Measurements from ENCODE around the gene PRKAG2. TPM values are rescaled to one million over a fixed set of nuclear protein-coding genes. Genes with fewer than 3 reads are reported as not detected.

PRKAG2 gene
- total RNA-seq, 4 donors from 2014 or later, result 7.5 to 14.3 (median 12.2) TPM

- no peak overlapping the region for H3K4me3 ChIP-seq (ENCODE audit: low read depth, poor library complexity, severe bottlenecking)
- no peak for DNase-seq (ENCODE audit: low spot score in 2 of 2)
- intact Hi-C loops (cut with DNase I; ENCODE audit: low total_unique reads), result no loop called here
- 94 to 95% methylated on average over 9 of the region's 9 CpGs for WGBS, 2 donors
- TF ChIP-seq POLR2A (IDR thresholded peaks at IDR 0.05), result no peak
- TF ChIP-seq, protein P1, sequence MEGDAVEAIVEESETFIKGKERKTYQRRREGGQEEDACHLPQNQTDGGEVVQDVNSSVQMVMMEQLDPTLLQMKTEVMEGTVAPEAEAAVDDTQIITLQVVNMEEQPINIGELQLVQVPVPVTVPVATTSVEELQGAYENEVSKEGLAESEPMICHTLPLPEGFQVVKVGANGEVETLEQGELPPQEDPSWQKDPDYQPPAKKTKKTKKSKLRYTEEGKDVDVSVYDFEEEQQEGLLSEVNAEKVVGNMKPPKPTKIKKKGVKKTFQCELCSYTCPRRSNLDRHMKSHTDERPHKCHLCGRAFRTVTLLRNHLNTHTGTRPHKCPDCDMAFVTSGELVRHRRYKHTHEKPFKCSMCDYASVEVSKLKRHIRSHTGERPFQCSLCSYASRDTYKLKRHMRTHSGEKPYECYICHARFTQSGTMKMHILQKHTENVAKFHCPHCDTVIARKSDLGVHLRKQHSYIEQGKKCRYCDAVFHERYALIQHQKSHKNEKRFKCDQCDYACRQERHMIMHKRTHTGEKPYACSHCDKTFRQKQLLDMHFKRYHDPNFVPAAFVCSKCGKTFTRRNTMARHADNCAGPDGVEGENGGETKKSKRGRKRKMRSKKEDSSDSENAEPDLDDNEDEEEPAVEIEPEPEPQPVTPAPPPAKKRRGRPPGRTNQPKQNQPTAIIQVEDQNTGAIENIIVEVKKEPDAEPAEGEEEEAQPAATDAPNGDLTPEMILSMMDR (IDR thresholded peaks at IDR 0.05), result no peak
Measured at GRCh38 chr7:151692721-151693120, 184.2 kb downstream of the PRKAG2 start.

- 48 to 73% methylated on average over 2 of the region's 2 CpGs for whole genome bisulfite sequencing, 2 donors
- H3K4me3 ChIP-seq (ENCODE audit: low read depth, poor library complexity, severe bottlenecking), result no peak overlapping the region
- DNase-seq (ENCODE audit: low spot score in 2 of 2), result no peak
- no peak for TF ChIP-seq POLR2A (IDR thresholded peaks at IDR 0.05)
- TF ChIP-seq, protein P1 (IDR thresholded peaks at IDR 0.05), result no peak
- intact Hi-C loops (cut with DNase I; ENCODE audit: low total_unique reads), result no loop called here
Measured at GRCh38 chr7:151691449-151691848, 185.5 kb downstream of the PRKAG2 start.

- WGBS, 2 donors, result 63 to 88% methylated on average over 6 of the region's 6 CpGs
- no peak for TF ChIP-seq POLR2A (IDR thresholded peaks at IDR 0.05)
- TF ChIP-seq, protein P1 (IDR thresholded peaks at IDR 0.05), result no peak
- intact Hi-C loops (cut with DNase I; ENCODE audit: low total_unique reads), result no loop called here
- no peak for DNase-seq (ENCODE audit: low spot score in 2 of 2)
- no peak overlapping the region for H3K4me3 ChIP-seq (ENCODE audit: low read depth, poor library complexity, severe bottlenecking)
Measured at GRCh38 chr7:151690606-151691005, 186.3 kb downstream of the PRKAG2 start.

DNA sequence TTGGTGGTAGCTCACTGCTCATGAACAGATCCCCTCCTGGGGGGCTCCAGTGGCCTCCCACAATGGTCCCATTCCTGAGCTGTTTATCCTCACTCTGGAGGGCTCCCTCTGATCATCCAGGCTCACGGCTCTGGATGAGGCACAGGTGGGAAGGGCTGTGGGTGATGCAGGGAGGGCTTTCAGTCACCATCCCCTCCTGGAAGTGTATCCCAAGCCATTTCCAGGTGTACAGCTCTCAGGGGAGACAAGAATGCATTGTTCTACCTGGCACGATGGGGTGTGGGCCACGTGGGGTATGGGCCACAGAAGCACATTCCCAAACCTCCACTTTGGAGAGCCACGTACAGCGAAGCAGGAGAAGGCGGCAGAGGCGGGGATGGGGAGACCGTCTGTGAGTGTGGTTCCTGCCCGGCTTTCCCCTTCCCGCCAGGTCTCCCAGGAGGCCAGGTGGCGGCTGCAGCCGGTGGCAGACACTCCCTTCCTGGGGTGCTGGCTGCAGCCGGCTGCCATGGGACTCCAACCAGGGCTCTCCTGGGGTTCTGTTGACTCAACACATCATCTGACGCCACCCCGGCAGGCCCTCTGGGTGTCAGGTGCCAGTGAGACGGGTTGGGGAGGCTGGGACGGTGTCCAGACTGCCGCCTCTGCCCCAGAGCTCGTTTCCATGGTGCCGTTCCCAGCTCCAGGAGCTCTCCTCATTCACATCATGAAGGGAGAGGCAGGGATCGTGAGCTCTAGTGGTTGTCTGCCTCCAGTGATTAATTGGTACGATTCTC lies 187.5 kb downstream of the PRKAG2 start:
- DNase-seq (ENCODE audit: low spot score in 2 of 2), result peak in 1 of 2 donors; percentile 59
- TF ChIP-seq, protein P1 (IDR thresholded peaks at IDR 0.05), result no peak
- no peak for TF ChIP-seq POLR2A (IDR thresholded peaks at IDR 0.05)
- WGBS, 2 donors, result 54 to 66% methylated on average over 18 to 22 of the region's 22 CpGs
- no peak overlapping the region for H3K4me3 ChIP-seq (ENCODE audit: low read depth, poor library complexity, severe bottlenecking)
- intact Hi-C loops (cut with DNase I; ENCODE audit: low total_unique reads), result no loop called here

DNA sequence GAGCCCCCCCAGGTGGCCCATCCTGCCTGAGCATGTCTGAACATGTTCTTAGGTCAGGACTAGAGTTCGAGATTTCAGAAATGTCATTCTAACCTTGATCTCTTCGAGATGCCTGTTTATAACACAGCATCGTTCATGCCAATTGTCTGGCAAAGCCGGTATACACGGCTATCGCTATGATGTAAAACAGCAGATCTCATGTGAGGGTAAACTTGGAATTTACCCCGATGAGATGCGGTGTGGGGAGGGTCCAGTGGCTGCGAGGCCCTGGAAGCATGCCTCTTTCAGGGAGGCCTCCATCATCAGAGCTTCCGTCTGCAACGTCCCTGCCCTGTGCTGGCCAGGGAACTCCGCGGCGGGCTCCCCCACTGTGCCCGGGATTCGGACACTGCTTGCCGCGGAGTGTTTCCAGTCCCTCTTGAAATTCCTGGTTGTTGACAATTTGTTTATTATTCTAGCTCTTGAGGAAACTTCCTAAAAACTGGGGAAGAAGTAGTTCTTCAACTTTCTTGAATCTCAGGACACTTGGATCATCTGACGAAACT lies 188.6 kb downstream of the PRKAG2 start:
- no peak for TF ChIP-seq POLR2A (IDR thresholded peaks at IDR 0.05)
- TF ChIP-seq, protein P1 (IDR thresholded peaks at IDR 0.05), result no peak
- WGBS, 2 donors, result 82 to 86% methylated on average over 19 of the region's 19 CpGs
- no peak overlapping the region for H3K4me3 ChIP-seq (ENCODE audit: low read depth, poor library complexity, severe bottlenecking)
- intact Hi-C loops (cut with DNase I; ENCODE audit: low total_unique reads), result no loop called here
- DNase-seq (ENCODE audit: low spot score in 2 of 2), result no peak

All from lower leg skin (tissue), 4 donors.